Liver (tissue), 3 donors: ENCODE results near the gene C1orf52.

Experiments
- EGR1 ChIP-seq, 2 donors: IDR thresholded peaks; 2 replicates each; pipeline ENCODE4 v1.6.1; 2016 to 2018; ENCODE audit warnings: antibody characterized with exemption in 2 of 2, low read depth in 2 of 2
- HNF4G ChIP-seq: IDR thresholded peaks from 2 replicates; pipeline ENCODE4 v1.6.1; 2016; ENCODE audit warnings: antibody characterized with exemption
- JUND ChIP-seq, 2 donors: IDR thresholded peaks; 2 replicates each; pipeline ENCODE4 v1.6.1; 2016; ENCODE audit warnings: antibody characterized with exemption in 2 of 2
- MAX ChIP-seq: IDR thresholded peaks from 2 replicates; pipeline ENCODE4 v1.6.1; 2016; ENCODE audit warnings: antibody characterized with exemption
- TAF1 ChIP-seq: conservative IDR thresholded peaks from 2 replicates; pipeline ENCODE4 v1.6.1; 2016; ENCODE audit warnings: antibody characterized with exemption, mild to moderate bottlenecking
- YY1 ChIP-seq: IDR thresholded peaks from 2 replicates; pipeline ENCODE4 v1.6.1; 2016; ENCODE audit warnings: antibody characterized with exemption, mild to moderate bottlenecking
- TF ChIP-seq, protein P1 (sequence below): fragments of 150-350 bp; IDR thresholded peaks from 2 replicates; pipeline ENCODE4 v1.5.1; 2017; ENCODE audit warnings: improper control_type of control experiment, low read depth, low read length; ENCODE audit not compliant: missing input control
- TF ChIP-seq, protein P2 (sequence below): IDR thresholded peaks from 2 replicates; pipeline ENCODE4 v1.6.1; 2016; ENCODE audit warnings: antibody characterized with exemption, mild to moderate bottlenecking
- donor health status: healthy.
- donor health status: healthy.

DNA sequence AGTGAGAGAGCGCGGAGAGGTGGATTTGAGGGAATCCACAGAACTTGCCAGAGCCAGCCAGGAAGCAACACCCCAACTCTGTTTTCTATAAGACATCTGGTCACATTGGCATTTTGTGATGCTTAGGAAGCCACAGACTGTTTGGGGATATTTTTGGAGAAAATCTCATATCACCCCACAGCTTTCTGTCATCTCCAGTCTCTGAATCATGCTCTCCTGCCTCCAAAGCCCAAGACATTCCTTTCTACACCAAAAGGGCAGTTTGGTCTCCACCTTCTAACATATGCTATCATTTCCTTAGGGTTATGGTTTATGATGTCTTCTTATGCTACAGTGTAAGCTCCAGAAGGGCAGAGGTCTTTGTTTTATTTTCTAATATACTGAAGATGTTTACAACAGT is 31.4 kb upstream of the C1orf52 start:
- TF ChIP-seq, protein P1, sequence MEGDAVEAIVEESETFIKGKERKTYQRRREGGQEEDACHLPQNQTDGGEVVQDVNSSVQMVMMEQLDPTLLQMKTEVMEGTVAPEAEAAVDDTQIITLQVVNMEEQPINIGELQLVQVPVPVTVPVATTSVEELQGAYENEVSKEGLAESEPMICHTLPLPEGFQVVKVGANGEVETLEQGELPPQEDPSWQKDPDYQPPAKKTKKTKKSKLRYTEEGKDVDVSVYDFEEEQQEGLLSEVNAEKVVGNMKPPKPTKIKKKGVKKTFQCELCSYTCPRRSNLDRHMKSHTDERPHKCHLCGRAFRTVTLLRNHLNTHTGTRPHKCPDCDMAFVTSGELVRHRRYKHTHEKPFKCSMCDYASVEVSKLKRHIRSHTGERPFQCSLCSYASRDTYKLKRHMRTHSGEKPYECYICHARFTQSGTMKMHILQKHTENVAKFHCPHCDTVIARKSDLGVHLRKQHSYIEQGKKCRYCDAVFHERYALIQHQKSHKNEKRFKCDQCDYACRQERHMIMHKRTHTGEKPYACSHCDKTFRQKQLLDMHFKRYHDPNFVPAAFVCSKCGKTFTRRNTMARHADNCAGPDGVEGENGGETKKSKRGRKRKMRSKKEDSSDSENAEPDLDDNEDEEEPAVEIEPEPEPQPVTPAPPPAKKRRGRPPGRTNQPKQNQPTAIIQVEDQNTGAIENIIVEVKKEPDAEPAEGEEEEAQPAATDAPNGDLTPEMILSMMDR, result no peak
- no peak for TF ChIP-seq YY1
- no peak for TF ChIP-seq MAX
- TF ChIP-seq HNF4G, result no peak
- TF ChIP-seq EGR1 (IDR thresholded peaks at IDR 0.05; ENCODE audit: low read depth in 2 of 2), result no peak
- no peak for TF ChIP-seq TAF1
- TF ChIP-seq JUND (IDR thresholded peaks at IDR 0.05), result no peak
- TF ChIP-seq, protein P2, sequence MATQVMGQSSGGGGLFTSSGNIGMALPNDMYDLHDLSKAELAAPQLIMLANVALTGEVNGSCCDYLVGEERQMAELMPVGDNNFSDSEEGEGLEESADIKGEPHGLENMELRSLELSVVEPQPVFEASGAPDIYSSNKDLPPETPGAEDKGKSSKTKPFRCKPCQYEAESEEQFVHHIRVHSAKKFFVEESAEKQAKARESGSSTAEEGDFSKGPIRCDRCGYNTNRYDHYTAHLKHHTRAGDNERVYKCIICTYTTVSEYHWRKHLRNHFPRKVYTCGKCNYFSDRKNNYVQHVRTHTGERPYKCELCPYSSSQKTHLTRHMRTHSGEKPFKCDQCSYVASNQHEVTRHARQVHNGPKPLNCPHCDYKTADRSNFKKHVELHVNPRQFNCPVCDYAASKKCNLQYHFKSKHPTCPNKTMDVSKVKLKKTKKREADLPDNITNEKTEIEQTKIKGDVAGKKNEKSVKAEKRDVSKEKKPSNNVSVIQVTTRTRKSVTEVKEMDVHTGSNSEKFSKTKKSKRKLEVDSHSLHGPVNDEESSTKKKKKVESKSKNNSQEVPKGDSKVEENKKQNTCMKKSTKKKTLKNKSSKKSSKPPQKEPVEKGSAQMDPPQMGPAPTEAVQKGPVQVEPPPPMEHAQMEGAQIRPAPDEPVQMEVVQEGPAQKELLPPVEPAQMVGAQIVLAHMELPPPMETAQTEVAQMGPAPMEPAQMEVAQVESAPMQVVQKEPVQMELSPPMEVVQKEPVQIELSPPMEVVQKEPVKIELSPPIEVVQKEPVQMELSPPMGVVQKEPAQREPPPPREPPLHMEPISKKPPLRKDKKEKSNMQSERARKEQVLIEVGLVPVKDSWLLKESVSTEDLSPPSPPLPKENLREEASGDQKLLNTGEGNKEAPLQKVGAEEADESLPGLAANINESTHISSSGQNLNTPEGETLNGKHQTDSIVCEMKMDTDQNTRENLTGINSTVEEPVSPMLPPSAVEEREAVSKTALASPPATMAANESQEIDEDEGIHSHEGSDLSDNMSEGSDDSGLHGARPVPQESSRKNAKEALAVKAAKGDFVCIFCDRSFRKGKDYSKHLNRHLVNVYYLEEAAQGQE, result no peak
